Measurements from ENCODE around the gene SUV39H2.

DNA sequence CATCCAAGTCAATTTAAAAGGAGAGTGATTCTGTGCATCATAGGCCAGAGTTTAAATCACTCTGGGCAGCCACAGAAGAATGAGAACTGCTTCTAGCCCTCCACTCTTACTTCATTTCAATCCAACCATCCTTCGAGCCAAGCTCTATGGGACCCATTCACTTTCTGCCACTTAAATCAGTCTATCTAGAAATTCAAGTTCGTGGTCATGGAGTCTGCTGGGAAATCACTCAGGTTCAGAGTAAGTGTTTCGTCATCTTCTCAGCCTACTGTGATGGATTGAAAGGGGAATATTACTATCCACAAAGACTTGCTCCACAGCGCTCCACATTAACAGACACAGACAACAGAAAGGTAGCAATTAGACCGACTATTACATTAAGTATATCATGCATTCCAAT is 70.6 kb downstream of the SUV39H2 start:
- TF ChIP-seq CEBPB (IDR thresholded peaks at IDR 0.05; ENCODE audit: borderline replicate concordance in 1 of 2, low read depth in 2 of 2, low read length in 2 of 2) (no peak), MAX (IDR thresholded peaks at IDR 0.05; ENCODE audit: low read depth, low read length) (no peak)
- TF ChIP-seq, protein P1, sequence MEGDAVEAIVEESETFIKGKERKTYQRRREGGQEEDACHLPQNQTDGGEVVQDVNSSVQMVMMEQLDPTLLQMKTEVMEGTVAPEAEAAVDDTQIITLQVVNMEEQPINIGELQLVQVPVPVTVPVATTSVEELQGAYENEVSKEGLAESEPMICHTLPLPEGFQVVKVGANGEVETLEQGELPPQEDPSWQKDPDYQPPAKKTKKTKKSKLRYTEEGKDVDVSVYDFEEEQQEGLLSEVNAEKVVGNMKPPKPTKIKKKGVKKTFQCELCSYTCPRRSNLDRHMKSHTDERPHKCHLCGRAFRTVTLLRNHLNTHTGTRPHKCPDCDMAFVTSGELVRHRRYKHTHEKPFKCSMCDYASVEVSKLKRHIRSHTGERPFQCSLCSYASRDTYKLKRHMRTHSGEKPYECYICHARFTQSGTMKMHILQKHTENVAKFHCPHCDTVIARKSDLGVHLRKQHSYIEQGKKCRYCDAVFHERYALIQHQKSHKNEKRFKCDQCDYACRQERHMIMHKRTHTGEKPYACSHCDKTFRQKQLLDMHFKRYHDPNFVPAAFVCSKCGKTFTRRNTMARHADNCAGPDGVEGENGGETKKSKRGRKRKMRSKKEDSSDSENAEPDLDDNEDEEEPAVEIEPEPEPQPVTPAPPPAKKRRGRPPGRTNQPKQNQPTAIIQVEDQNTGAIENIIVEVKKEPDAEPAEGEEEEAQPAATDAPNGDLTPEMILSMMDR (IDR thresholded peaks at IDR 0.05 in 2 of 3, conservative IDR thresholded peaks at IDR 0.05 in 1 of 3; ENCODE audit: control insufficient read depth in 2 of 3, extremely low read depth in 1 of 3, insufficient read depth in 1 of 3, low read depth in 3 of 3, low read length in 3 of 3): no peak

Data from GM12878 (cell line).